GM21529 (cell line): ENCODE measurements around the gene TSPAN14.
"Not testable (repeated sequence)": the region's sequence is repeated elsewhere in the genome, so short reads cannot be mapped to it uniquely, and the experiment has no call there.

Source experiments
- ATAC-seq: cut with Tn5 transposase; IDR thresholded peaks from one replicate; pipeline ENCODE4 v1.9.1; 2021; ENCODE audit not compliant: unreplicated experiment

Gene TSPAN14, protein sequence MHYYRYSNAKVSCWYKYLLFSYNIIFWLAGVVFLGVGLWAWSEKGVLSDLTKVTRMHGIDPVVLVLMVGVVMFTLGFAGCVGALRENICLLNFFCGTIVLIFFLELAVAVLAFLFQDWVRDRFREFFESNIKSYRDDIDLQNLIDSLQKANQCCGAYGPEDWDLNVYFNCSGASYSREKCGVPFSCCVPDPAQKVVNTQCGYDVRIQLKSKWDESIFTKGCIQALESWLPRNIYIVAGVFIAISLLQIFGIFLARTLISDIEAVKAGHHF

DNA sequence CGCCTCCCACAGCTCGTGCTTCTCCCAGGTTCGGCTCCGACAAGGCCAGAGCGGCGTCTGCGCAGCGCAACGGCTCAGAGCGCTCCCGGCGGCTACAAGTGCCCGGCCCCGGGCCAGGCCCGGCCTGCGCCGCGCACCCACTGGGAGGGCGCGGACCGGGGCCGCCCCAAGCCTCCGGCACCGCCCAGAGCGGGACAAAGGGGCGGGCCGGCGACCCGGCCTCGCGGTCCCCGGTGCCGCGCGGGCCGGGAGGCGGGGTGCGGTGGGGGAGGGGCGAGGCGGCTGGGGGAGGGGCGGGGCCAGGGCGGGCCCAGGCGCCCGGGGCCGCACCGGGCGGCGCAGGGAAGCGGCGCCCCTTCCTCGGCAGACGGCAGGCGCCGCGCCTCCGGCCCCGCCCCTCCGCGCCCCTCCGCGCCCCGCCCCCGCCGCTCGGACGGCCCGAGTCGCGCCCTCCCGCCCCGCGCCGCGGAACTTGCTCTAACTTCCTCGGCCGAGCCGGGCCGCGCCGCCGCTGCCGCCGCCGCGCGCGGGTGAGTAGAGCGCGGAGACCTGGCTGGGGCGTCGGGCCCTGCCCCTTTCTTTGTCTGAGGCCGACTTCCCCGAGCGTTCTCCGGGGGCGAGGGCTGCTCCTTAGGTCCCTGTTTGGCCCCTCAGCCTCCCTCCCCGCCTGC lies at the start of gene TSPAN14:
Gene TSPAN14 (plus strand): TSS at position 469 of the 671 bp plus-strand sequence. CDS start 34,924 bp downstream, outside the sequence.
- peak; percentile 58 for ATAC-seq

DNA sequence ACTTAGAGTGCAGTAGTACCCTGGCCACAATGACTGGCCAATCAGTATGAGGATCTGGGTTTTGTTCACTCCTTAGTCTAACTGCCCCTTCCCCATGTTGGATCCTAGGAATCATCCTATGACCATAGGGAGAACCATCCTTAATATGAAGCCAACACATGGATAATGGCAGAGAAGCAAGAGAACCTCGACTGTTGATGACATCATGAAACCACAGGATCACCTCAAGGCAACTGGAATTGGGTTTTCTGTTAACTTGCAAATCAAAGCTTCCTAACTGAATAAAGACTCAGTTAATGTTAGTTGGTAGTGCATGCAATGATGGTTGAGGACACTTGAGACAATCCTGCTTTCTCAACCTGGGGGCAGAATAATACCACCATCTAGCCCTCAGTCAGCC lies 49.1 kb upstream of the TSPAN14 start:
- no peak for ATAC-seq

DNA sequence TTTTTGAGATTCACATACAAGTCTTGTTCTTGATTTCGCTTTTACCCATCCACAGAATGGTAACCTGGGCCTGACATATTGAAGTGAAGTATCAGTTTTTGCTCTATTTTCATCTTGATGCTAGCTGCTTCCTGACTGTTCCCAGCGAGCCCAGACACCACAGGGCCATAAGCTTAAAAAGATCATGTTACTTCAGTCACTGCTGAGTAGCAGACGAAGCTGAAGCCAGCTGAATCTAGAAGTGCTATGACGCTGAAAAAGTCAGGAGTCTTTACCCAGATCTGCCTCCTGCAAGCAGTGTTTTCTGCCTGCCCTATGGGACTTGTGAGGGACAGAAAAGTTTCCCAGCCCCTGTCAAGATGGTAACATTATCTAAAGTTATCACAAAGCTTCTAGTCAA lies 48.5 kb upstream of the TSPAN14 start:
- ATAC-seq = no peak

DNA sequence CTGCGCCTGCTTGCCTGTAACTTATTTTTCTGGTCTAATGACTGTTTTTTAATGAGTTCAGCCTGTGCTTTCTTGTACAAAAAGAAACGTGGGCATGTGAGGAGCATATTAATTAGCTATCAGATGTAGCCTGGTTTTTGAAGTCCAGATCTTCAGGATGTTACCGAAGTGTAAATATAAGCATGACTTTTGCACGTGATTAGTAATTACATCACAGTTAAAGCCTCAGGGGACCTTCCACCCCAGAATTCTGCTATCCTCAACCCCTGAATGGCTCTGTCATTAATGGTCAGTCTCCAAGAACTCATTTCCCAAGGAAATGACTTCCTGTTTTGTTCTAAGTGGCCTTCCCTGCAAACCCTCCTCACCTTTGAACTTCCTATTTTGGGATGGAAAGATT lies 47.9 kb upstream of the TSPAN14 start:
- ATAC-seq = no peak

DNA sequence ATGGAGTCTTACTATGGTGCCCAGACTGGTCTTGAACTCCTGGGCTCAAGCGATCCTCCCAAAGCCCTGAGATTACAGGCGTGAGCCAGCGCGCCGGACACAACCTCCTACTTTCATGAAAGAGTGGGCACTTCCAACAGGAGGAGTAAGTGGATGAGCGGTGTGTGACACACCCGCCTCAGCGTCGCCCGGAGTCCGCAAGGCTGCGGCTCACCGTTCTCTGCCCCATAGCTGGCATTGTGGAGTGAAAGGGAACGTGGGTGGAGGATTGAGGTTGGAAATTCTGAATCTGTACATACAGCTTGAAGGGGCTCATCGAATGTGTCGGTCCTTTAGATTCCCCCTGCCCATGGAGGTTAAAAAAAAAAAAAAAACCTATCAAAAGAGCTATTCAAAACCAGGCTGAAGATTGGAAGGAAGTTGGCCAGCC lies 46.3 kb upstream of the TSPAN14 start:
- peak; percentile 29 for ATAC-seq

DNA sequence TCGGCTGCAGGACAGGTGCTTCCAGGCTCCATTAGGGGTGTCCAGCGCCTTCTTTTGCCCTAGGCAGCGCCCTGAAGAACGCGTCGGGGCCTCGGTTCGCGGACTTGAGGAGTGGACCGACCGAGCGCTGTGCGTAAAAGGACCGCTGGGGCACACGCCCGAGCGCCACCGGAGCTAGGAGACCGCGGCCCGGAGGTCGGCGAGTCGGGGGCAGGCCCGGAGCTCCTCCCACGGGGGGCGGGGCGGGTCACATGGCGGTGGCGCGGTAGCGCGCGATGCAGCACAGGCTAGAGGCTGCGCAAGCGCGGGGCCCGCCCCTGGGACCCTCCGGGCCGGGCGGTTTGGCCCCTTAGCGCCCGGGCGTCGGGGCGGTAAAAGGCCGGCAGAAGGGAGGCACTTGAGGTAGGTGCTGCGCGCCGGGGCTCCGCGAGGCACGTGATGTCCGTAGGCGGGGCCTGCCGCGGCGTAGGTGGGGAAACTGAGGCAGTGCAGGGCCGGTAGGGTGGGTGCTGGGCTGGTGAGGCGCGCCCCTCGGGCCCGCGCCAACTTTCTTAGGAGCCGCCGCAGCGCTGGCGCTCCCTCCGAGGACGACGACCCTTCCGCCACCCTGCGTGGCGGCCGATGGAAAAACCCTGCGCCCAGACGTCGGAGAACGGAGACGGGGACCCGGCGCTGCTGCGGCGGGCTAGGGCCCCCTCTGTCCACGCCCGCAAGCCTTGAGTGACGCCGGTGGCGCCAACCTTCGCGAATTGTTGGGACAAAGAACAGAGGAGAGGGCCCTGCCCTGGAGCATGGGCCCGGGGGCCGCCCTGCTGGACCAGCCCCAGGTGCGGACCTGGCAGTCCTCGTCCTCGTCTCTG lies 45.6 kb upstream of the TSPAN14 start, which contains the start of gene PRXL2A:
Gene PRXL2A (plus strand): TSS at position 310 of the 860 bp plus-strand sequence. CDS start 11,917 bp downstream, outside the sequence.
- peak; percentile 94 for ATAC-seq

DNA sequence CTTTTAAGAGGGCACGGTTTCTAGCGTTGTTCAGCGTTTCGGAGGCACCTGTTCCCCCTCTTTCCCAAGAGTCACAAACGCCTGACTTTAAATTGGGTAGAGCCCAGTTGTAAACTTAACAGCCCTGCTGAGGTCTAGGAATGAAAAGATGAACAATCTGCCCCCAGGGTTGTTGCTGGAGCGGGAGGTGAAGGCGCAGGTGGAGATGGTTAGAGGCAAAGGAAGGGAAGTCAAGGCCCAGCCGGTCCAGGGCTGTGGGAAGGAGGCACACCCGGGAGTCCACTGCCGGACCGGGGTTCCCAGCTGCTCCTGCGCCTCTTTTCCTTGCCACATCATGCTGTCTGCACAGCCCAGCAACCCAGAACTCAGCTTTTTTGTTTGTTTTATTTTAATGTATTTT lies 45.0 kb upstream of the TSPAN14 start:
- ATAC-seq = no peak

DNA sequence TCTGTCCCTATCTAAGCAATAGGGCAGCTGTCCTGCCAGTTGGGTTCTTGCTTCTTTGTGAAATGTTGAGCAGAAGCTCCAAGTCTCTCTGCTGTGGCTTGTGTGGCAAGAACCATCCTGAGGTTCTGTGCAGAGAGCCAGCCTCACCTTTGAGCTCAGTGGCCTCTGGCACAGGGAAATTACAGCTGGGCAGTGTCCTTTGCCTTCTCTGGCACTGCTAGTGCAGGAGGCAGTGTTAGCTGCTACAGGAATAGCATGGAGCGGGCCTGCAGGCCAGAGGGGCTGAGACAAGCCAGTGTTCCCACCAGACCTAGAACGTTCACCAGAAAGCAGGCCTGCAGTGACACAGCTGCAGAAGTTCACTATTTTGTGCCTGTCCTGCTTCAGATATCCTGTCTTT lies 44.0 kb upstream of the TSPAN14 start:
- ATAC-seq = no peak

DNA sequence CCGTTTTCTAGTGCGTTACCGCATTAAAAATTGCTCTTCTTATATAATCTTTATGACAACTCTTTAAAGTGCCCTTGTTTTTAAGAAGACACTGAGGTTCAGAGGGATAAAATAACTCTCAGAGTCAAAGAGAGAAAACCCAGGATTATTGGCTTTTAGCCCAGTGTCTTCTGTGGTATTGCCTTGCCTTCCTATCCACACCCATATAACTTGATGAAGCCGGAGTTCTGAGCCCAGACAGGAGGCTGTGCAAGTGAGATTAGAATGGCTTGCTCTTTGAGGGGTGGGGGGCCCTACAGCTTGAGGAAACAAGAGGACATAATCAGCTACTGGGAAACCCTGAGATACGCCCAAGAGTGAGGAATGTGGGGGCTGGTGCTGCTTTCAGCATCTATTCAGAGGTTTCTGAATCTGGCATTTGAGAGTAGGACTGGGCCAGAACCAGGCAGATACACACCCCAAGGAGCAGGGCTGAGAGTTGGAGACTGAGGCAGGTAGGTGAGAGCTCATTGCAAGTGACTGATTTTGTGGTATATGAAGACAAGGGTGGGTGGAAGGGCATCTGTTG lies 43.4 kb upstream of the TSPAN14 start:
- no peak for ATAC-seq

DNA sequence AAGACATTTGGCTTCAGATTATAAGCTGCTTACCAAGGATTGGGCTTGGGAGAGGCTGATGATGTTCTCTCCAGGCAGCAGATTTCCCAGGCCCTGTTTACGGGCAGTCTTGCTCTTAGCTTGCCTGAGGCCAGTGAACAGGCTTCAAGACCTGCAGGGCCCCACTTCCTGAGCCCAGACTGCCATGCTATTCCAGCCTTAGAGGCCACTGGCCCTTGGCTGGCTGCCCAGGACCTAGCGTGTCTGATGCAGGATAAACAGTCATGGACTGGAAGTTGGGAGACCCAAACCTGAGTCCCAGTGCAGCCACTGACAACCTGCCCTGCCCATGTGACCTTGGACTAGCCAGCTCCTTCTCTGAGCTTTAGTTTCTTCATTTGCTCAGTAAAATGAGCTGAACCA lies 42.8 kb upstream of the TSPAN14 start:
- ATAC-seq = no peak

DNA sequence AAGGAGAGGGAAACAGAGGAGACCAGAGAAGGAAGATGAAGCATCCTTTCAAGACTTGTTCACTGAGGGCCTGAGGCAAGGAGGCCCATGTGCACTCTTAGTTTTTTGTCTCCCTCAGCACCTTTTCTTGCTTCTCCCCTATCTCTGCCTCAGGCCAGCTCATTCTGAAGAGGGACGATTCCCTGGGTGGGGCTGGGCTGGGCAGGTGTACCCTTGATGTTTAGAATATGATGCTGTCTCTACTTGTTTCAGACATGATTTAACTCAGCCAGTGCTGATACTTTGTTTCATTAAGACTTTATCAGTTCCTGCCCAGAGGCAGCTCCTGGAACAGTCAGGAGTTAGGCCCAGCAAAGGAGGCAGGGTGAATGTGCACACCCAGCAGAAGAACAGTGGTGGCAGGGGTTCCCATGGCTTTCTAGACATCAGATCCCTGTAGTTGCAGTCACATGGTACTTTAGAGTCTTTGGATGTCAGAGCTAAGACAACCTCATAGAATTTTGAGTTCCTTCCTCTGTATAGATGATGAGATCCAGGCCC lies 42.4 kb upstream of the TSPAN14 start:
- ATAC-seq = no peak

DNA sequence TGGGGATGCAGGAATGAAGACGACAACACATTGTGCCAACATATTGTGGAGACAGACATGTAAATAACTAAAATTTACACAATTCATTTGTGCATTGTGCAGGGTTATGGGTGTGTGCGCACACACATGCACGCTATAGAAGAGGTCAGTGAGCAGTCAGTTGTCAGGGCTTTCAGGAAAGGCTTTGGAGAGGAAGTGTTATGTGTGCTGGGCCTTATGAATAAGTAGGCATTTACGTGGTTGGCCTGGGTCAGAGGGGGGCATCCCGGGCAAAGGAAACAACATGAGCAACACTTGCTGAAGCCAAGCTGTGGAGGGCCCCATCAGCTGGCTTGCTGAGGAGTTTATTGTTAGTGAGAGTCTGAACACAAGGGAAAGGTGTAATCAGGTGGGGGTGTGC lies 41.6 kb upstream of the TSPAN14 start:
- no peak for ATAC-seq

DNA sequence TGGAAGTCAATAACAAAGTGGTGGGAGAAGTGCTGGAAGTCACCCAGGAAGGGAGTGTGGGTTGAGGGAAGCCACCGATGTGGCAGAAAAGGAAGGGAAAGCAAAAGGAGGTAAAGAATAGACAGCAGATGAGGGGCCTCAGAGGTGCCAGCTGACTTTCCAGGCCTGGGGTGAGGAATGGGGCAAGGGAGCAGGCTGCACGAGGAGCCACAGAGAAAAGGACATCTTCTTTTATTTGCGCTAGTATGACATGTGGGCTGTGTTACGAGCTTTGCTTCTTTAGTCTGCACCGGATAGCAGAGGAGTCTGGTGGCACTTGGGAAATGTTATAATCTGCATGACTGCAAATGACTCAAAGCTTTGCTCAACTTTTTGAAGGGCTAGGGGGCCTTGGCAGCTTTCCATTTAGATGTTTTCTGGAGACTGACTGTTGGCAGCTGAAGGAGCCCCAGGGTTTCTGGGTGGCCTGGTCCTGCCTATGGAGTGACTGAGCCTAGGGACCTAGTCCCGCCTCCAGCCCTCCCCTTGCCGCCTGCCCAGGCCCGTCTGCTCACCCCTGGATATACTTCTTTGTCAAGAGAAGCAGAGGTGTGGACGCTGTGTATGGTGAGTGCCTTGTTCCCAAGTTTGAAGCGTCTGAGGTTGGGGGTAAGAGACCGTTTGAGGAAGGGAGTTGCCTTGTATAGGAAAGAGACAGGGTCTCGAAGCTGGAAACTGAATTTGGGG lies 40.7 kb upstream of the TSPAN14 start:
- no peak for ATAC-seq

DNA sequence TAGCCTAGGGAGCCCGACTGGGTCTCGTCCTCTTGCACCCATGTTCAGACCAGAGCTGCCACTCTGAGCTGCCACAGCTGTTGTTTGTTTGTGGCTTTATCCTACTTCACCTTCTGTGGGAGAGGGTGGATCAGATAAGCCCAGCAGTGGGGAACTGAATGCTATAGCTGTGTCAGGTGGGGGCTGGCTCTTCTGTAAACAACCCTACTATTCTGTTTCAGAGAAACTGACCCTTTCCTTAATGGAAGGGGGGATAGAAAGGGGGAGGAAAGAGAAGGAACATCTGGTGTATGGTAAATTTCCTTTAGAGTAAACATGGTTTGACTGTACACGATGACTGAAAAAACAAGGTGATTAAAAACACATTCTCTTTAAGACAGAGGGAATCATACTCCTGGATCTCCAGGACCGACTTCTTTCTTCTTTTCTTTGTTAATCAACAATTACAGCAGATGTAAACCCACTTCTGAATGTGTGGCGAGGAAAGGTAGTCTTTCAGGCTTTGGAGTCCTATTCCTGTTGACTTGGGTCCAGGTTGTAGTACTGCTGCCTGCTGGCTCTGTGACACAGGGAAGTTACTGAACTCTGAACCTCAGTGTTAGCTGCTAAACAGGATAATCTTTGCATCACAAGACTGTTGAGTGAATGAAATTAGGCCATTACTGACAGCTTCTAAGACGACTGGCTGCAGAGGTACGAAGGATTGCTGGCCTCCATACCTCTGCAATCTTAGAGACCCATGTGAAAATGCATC lies 39.8 kb upstream of the TSPAN14 start:
- ATAC-seq = no peak

DNA sequence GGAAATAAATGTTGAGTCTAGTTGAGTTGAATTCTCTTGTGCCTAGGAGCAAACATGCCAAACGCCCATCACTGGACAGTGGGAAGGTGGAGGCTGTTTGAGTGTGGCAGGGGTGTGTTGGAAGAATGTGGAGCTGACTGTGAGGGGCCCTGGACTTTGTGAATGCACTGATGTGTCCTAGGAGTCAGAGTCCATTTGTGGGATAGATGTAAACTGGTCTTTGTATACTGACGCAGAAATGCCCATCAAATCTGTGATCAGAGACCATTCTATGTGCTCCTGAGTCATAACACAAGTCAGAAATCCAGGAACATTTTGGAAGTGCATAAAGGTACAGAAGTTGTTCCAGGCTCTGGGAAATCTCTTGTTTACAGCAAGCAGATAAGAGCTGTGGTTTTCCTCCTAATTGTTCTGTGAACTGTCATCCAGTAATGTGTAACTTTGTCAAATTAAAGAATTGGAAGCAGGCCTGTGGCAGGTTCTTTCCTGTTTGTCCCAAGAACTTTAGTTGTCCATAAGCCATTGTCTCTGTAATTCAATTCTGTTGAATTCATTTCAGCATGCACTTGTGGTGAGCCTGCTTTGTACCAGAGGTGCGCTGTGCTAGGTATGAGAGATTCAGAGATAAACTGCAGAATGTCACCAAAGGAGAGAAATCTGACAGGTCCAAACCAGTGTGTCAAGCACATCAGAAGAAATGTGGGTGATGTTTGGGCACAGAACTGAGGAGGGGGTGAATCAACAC lies 38.2 kb upstream of the TSPAN14 start:
- no peak for ATAC-seq

DNA sequence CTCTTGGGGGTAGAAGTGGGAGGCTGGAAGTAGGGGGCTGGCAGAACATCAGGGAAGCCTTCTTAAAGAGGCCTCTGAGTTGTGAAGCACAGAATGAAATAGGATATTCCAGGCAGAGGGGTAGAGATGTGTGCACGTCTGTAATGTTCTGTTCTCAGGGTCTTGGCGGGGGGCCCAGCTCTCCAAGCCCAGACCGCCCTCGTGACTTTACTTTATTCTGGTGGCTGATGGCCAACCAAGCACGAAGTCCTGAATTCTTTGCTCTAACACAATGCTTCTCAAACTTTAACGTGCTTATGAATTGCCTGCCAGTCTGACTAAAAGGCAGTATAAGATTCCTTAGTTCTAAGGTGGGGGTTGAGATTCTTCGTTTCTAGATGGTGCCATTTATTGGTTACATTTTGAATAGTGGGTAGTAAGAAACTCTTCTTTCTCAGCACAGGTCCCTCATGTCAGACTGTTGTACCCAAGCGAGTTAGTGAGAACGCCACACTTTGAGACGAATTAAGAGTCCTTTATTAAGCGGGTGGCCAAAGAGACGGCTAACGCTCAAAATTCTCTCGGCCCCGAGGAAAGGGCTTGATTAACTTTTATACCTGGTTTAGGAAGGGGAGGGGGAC lies 37.5 kb upstream of the TSPAN14 start:
- no peak for ATAC-seq

DNA sequence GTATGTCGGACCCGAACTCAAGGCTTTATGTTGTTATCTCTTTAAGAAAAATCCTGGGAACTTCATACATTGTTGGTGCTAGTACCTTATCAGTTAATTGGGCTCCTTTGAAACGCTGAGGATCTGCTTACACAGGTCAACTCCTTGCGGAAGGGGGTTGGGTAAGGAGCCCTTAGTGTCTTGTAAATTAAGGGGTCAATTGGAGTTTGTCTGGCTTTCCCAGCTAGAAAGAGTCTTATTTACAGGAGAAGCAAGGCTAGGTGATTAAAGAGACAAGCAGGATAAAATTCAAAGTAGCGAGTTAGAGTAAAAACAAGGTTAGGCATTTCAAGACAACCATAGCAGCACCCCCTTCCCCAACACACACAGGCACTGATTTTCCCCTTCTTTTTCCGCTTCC lies 36.9 kb upstream of the TSPAN14 start:
- not testable (repeated sequence) for ATAC-seq

DNA sequence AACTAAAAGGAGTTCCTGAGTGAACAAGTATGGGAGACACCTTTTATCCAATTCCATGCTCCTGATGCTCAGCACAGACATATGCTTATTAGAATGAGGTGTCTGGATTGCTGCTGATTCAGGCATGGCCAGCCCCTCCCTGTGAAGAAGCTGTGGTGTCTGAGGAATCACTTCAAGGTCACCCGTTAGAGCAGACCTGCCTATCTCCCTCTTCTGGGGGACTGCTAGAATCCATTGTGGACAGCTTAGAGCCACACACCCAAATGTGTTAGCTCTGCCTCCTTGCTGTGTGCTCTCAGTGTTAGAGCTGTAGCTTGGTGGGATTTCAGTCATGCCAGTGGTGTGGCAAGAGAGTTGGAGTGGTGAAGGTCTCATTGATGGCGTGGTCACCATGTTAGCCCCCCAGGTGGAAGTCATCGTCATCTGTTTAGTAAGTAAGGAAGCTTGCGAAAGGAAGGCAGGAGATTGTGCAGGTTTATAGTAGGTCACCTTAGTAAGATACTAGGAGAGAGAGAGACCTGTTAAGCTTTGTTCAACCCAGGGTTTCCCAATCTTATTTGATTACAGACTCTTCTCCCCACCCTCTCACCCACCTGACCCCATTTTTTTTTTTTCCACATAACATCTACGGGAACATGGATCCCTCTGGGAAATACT lies 32.9 kb upstream of the TSPAN14 start:
- peak; percentile 16 for ATAC-seq
